IPS-18c (cell line): ENCODE results near the gene ABCG2.
"Not testable (repeated sequence)": the region's sequence is repeated elsewhere in the genome, so short reads cannot be mapped to it uniquely, and the experiment has no call there.

Experiments
- H3K4me3 ChIP-seq: 2 replicates; pipeline ENCODE4 v1.7.0; 2013; ENCODE audit warnings: low read depth, mild to moderate bottlenecking, low read length, moderate library complexity; ENCODE audit not compliant: insufficient read depth
- H3K9me3 ChIP-seq: one replicate; pipeline ENCODE4 v1.6.1; 2013; ENCODE audit warnings: mild to moderate bottlenecking, low read length, moderate library complexity; ENCODE audit not compliant: control insufficient read depth, insufficient read depth

The ABCG2 gene

GRCh38 chr4:88135356-88135663, 23.1 kb downstream of the ABCG2 start:
- Histone ChIP-seq H3K9me3 (no peaks in the 10 kb centered on the region), H3K4me3 (no peak overlapping the region)

- Histone ChIP-seq H3K4me3 (no peak overlapping the region), H3K9me3 (no peaks in the 10 kb centered on the region)
Observed at GRCh38 chr4:88134536-88135355, 23.7 kb downstream of the ABCG2 start.

- H3K9me3 ChIP-seq, result no peaks in the 10 kb centered on the region
- H3K4me3 ChIP-seq, result no peak overlapping the region
Observed at GRCh38 chr4:88134111-88134510, 24.3 kb downstream of the ABCG2 start.

- Histone ChIP-seq H3K4me3 (no peak overlapping the region), H3K9me3 (no peaks in the 10 kb centered on the region)
Observed at GRCh38 chr4:88130544-88131305, 27.7 kb downstream of the ABCG2 start.

GRCh38 chr4:88130003-88130402, 28.4 kb downstream of the ABCG2 start:
- no peak overlapping the region for H3K4me3 ChIP-seq
- H3K9me3 ChIP-seq, result no peaks in the 10 kb centered on the region

GRCh38 chr4:88122260-88122659, 36.2 kb downstream of the ABCG2 start:
- H3K4me3 ChIP-seq, H3K9me3 ChIP-seq: not testable (repeated sequence)

GRCh38 chr4:88119943-88120342, 38.5 kb downstream of the ABCG2 start:
- Histone ChIP-seq H3K9me3 (peaks cover 8% of the 10 kb centered on the region), H3K4me3 (no peak overlapping the region; the same call in 1 of the 2 replicates)

- no peak overlapping the region for H3K4me3 ChIP-seq
- peaks cover 8% of the 10 kb centered on the region for H3K9me3 ChIP-seq
Observed at GRCh38 chr4:88115587-88115986, 42.9 kb downstream of the ABCG2 start.

GRCh38 chr4:88112856-88113255, 45.6 kb downstream of the ABCG2 start:
- Histone ChIP-seq H3K9me3 (no peaks in the 10 kb centered on the region), H3K4me3 (no peak overlapping the region)

GRCh38 chr4:88110826-88111225, 47.6 kb downstream of the ABCG2 start:
- H3K4me3 ChIP-seq, result no peak overlapping the region
- no peaks in the 10 kb centered on the region for H3K9me3 ChIP-seq

- Histone ChIP-seq H3K9me3 (no peaks in the 10 kb centered on the region), H3K4me3 (no peak overlapping the region)
Observed at GRCh38 chr4:88109123-88109881, 49.1 kb downstream of the ABCG2 start.

- no peaks in the 10 kb centered on the region for H3K9me3 ChIP-seq
Observed at GRCh38 chr4:88108747-88109122, 49.7 kb downstream of the ABCG2 start.

GRCh38 chr4:88108108-88108465, 50.4 kb downstream of the ABCG2 start:
- not testable (repeated sequence) for H3K4me3 ChIP-seq, H3K9me3 ChIP-seq

More at GRCh38 chr4:88108747-88109122, 49.7 kb downstream of the ABCG2 start:
- H3K4me3 ChIP-seq, result no peak overlapping the region

- H3K4me3 ChIP-seq, result no peak overlapping the region
- no peaks in the 10 kb centered on the region for H3K9me3 ChIP-seq
Observed at GRCh38 chr4:88107406-88108107, 50.9 kb downstream of the ABCG2 start.

GRCh38 chr4:88106205-88106604, 52.2 kb downstream of the ABCG2 start:
- H3K4me3 ChIP-seq, result no peak overlapping the region
- H3K9me3 ChIP-seq, result no peaks in the 10 kb centered on the region

- no peaks in the 10 kb centered on the region for H3K9me3 ChIP-seq
- no peak overlapping the region for H3K4me3 ChIP-seq
Observed at GRCh38 chr4:88104902-88105610, 53.4 kb downstream of the ABCG2 start.

- H3K9me3 ChIP-seq, result no peaks in the 10 kb centered on the region
- no peak overlapping the region for H3K4me3 ChIP-seq
Observed at GRCh38 chr4:88102026-88102425, 56.4 kb downstream of the ABCG2 start.
